ENCODE measurements around the gene OR8G5. TPM values are rescaled to one million over a fixed set of nuclear protein-coding genes. Genes with fewer than 3 reads are reported as not detected.
"Not testable (repeated sequence)": the region's sequence is repeated elsewhere in the genome, so short reads cannot be mapped to it uniquely, and the experiment has no call there.

Gene OR8G5
- not detected in 2 replicates for total RNA-seq

DNA sequence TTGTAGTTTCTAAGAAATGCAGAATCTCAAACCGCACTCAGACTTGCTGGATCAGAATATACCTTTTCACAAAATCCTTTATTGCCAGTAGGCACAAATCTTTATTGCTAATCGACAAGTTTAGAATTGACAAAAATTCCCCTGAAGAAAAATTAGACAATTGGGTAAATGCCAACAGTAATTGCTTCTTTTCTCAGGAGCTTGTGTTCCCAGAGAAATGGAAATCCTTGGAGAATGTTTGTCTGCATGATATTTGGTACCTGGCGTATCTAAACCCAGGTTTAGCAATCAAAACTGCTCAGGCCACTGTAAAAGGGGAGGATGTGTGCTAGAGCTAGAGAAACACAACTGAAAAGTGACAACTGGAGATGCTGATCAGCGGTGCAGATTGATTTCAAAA lies at the start of gene OR8G5:
TSS of gene OR8G5 (plus strand) at position 301 of the 400 bp plus-strand sequence. CDS start 8,556 bp downstream, outside the sequence.
- intact Hi-C loops (cut with micrococcal nuclease), result no loop called here

DNA sequence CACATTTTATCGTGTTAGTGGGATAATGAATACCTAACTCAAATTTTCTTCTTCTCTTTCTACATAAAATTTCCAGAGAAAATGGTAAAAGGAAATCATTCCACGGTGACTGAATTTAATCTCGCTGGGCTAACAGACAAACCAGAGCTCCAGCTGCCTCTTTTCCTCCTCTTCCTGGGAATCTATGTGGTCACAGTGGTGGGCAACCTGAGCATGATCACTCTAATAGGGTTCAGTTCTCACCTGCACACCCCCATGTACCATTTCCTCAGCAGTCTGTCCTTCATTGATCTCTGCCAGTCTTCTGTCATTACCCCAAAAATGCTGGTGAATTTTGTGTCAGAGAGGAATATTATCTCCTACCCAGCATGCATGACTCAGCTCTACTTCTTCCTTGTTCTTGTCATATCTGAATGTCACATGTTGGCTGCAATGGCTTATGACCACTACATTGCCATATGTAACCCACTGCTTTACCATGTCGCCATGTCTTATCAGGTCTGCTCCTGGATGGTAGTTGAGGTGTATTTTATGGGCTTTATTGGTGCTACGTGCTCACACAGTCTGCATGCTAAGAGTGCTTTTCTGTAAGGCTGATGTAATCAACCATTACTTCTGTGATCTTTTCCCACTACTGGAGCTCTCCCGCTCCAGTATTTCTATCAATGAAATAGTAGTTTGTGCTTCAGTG lies 48.9 kb upstream of the OR8G5 start:
- intact Hi-C loops (cut with micrococcal nuclease), result no loop called here

DNA sequence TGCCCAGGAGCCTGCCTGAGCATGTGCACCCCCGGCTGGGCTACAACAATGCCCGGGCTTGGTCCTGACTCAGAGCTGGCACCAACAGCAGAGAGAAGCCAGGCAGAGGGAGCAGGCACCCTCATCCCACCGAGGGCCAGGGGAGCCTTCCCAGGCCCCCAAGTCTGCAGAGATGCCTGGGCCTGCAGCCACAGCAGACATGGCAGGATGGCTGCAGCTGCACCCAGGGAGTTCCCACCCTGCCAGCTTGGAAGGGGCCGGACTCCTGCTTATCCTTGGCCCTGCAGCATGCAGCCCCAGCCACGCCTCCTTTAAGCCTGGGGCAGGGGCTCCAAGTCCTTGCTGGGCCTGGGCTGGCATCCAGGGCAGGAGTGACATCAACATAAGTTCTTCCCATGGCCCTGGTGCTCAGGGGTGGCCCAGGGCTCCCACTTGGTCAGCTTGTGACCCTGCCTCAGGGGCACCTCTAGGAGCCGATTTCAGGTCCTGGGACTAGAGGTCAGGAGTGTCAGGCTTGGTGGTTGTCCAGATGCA lies 46.3 kb upstream of the OR8G5 start:
- intact Hi-C loops (cut with micrococcal nuclease), result no loop called here

DNA sequence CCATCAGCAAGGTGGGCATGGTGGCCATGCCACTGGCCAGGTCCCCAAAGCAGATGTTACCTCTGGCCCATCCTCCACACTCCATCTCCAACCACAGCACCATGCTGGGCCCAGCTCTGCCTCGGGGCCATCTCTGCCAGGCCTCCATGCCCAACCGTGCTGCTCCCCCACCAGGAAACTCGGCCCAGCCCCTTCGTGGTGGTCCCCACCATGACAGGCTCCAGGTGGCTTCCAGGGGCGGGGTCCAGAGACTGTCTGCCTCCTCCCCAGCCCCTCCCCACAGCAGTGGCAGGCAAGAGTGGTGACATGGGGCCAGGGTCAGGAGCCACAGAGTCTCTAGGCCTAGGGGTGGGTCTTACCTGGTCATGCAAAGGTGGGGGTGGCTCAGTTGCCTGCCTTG lies 45.8 kb upstream of the OR8G5 start:
- intact Hi-C loops (cut with micrococcal nuclease), result no loop called here

- intact Hi-C loops (cut with micrococcal nuclease), result no loop called here
Observed at GRCh38 chr11:124211321-124211720, 44.9 kb upstream of the OR8G5 start.

- intact Hi-C loops (cut with micrococcal nuclease), result no loop called here
Observed at GRCh38 chr11:124214027-124214426, 42.1 kb upstream of the OR8G5 start.

DNA sequence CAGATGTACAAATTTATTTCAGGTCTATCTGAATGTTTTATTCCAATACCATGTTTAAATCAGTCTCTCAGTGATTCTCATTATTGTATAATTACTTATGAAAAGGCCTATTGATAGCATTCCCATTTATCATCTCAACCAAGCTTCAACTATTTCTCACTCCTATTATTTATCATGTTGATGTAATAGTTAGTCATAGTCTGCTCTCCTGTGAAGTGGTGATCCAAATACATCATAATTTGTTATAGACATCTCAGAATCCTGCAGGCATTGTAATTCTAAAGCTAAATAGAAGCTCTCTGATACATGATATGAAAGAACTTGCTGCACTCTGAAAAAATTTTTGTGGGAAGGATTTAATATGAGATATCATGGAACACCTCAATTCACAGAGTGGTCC lies 37.0 kb upstream of the OR8G5 start:
- intact Hi-C loops (cut with micrococcal nuclease), result no loop called here

DNA sequence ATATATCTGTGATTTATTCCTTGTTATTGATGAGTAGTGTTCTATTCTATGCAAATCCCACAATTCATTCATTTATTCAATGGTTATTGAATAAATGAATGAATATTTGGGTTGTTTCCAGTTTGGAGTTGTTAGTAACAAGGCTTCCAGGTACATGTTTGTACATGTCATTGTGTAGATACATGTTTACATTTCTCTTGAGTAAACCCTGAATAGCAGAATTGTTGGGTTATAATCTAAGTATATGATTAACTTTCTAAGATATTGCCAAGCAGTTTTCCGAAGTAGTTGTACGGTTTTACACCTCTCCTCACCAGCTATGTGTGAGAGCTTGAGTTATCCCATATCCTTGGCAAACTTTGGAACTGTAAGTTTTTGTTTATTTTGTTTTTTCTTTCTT lies 33.8 kb upstream of the OR8G5 start:
- intact Hi-C loops (cut with micrococcal nuclease), result no loop called here

GRCh38 chr11:124224618-124225423 lies 31.4 kb upstream of the OR8G5 start:
- intact Hi-C loops (cut with micrococcal nuclease), result not testable (repeated sequence)

- intact Hi-C loops (cut with micrococcal nuclease), result no loop called here
Observed at GRCh38 chr11:124225471-124225870, 30.7 kb upstream of the OR8G5 start.

- intact Hi-C loops (cut with micrococcal nuclease), result no loop called here
Observed at GRCh38 chr11:124233376-124233775, 22.8 kb upstream of the OR8G5 start.

- intact Hi-C loops (cut with micrococcal nuclease), result no loop called here
Observed at GRCh38 chr11:124238512-124238911, 17.7 kb upstream of the OR8G5 start.

DNA sequence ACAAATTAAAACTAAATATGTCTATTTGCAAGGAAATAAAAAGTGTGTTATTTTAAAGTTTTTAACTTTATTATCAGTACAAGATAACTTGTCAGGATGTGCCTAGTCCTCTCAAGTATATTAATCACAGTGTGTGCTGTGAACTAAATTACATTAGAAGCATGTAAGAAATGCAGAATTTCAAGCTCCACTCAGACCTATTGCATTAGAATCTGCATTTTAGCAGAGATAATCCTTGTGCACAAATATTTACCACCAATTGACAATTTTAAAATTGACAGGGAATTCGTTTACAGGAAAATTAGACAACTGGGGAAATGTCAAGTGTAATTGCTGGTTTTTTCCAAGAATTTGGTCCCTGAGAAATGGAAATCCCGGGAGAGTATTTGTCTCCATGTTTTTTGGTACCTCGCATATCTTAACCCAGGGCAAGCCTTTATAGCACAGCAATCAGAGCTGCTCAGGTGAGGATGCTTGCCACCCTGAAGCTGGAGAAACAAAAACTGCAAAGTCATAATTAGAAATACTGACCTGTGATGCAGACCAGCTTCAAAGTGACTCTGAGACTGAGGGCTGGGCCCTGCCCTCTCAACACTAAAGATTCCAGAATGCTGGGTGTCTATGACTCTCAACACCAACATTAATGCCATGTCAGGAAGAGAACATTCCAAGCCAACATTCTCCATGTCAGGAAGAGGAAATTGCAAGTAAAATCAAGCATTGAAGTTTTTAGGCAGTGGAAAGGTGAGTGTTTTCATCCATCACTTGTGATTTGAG lies 15.4 kb upstream of the OR8G5 start, which contains the start of gene OR8G1:
TSS of gene OR8G1 (plus strand) at position 475 of the 777 bp plus-strand sequence. CDS start 8,581 bp downstream, outside the sequence.
- intact Hi-C loops (cut with micrococcal nuclease), result no loop called here

DNA sequence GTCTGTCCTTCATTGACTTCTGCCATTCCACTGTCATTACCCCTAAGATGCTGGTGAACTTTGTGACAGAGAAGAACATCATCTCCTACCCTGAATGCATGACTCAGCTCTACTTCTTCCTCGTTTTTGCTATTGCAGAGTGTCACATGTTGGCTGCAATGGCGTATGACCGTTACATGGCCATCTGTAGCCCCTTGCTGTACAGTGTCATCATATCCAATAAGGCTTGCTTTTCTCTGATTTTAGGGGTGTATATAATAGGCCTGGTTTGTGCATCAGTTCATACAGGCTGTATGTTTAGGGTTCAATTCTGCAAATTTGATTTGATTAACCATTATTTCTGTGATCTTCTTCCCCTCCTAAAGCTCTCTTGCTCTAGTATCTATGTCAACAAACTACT lies 6.3 kb upstream of the OR8G5 start:
- intact Hi-C loops (cut with micrococcal nuclease), result not testable (repeated sequence)

DNA sequence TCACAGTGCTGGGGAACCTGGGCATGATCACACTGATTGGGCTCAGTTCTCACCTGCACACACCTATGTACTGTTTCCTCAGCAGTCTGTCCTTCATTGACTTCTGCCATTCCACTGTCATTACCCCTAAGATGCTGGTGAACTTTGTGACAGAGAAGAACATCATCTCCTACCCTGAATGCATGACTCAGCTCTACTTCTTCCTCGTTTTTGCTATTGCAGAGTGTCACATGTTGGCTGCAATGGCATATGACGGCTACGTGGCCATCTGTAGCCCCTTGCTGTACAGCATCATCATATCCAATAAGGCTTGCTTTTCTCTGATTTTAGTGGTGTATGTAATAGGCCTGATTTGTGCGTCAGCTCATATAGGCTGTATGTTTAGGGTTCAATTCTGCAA lies 8.9 kb downstream of the OR8G5 start:
- intact Hi-C loops (cut with micrococcal nuclease), result not testable (repeated sequence)

- intact Hi-C loops (cut with micrococcal nuclease), result not testable (repeated sequence)
Observed at GRCh38 chr11:124270886-124271285, 14.7 kb downstream of the OR8G5 start.

DNA sequence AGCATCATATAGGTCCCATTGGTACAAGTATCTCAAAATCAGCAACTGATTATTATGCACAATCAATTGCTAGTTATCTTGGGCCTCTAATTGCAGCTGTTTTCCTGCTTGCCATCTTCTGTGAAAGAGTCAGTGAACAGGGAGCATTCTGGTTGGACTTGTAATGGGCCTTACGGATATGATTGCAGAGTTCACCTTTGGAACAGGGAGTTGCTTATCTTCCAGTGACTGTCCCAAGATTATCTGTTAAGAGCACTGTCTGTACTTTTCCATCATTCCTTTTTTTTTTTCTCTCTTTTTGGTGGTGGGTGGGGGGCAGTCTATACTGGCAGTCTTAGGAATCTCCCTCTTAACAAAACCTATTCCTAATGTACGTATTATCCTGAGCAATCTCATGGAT lies 17.8 kb downstream of the OR8G5 start:
- intact Hi-C loops (cut with micrococcal nuclease), result no loop called here

GRCh38 chr11:124276081-124276480 lies 19.9 kb downstream of the OR8G5 start:
- intact Hi-C loops (cut with micrococcal nuclease), result loop anchor here (2.0 kb wide), 1 partner anchor 205 kb away; no protein-coding TSS in a partner anchor

- intact Hi-C loops (cut with micrococcal nuclease), result loop anchor here (2.0 kb wide), 1 partner anchor 206 kb away; no protein-coding TSS in a partner anchor
Observed at GRCh38 chr11:124277207-124277606, 21.0 kb downstream of the OR8G5 start.

DNA sequence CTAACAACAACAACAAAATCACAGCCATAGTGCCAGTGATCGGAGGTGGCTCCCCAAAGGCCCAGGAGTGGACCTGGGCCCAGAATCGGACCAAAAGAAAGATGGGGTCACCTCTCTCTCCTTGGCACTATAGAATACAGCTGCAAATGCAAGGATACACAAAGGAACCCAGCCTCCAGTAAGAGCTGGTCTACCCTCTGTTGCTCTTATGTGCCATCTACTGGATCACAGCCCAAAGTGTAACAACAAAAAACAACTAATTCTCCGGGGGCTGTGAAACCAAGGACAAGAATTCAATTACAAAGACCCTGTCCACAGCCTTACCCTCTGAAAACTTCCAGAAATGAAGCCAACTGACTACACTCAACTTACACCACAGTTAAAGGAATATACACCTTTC lies 21.6 kb downstream of the OR8G5 start:
- intact Hi-C loops (cut with micrococcal nuclease), result loop anchor here (2.0 kb wide), 1 partner anchor 207 kb away; no protein-coding TSS in a partner anchor

DNA sequence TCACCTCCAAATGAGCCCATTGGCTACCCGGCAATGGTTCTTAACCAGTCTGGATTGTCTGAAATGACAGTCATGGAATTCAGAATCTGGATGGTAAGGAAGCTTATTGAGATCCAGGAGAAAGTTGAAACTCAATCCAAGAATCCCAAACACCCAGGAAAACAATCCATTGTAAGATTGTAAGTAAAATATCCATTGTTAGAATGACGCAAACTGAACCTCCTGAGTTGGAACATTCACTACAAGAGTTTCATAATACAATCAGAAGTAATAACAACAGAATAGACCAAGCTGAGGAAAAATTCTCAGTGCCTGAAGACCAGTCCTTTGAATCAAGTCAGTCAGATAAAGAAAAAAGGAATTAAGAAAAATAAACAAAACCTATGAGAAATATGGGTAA lies 22.1 kb downstream of the OR8G5 start:
- intact Hi-C loops (cut with micrococcal nuclease), result no loop called here

All from T-helper 2 cell treated with Interferon-gamma antibody and Interleukin-4, amounts not matched to agents 100 ng/mL and 5 ng/mL, for 36 hours (primary cell).